GM18505 (cell line): ENCODE results near the gene RASD1.

Experiments
- ATAC-seq: cut with Tn5 transposase; IDR thresholded peaks from one replicate; pipeline ENCODE4 v1.9.1; 2021; ENCODE audit not compliant: unreplicated experiment
- POLR2A ChIP-seq: IDR thresholded peaks from 4 replicates; pipeline ENCODE4 v1.6.1; 2011; ENCODE audit warnings: borderline replicate concordance; ENCODE audit not compliant: insufficient read depth, insufficient read length; ENCODE audit errors: extremely low read depth

RASD1 gene

GRCh38 chr17:17519886-17520285 lies 23.7 kb upstream of the RASD1 start:
- TF ChIP-seq POLR2A: no peak
- ATAC-seq: no peak

- ATAC-seq: no peak
- TF ChIP-seq POLR2A: no peak
These were observed 22.8 kb upstream of the RASD1 start for GRCh38 chr17:17518951-17519350.

GRCh38 chr17:17518014-17518413 lies 21.8 kb upstream of the RASD1 start:
- TF ChIP-seq POLR2A: no peak

GRCh38 chr17:17516941-17517720 lies 20.9 kb upstream of the RASD1 start:
- no peak for ATAC-seq
- TF ChIP-seq POLR2A: no peak

More at GRCh38 chr17:17518014-17518413, 21.8 kb upstream of the RASD1 start:
- no peak for ATAC-seq

- ATAC-seq: no peak
- TF ChIP-seq POLR2A: no peak
These were observed 20.0 kb upstream of the RASD1 start for GRCh38 chr17:17515934-17516930.

DNA sequence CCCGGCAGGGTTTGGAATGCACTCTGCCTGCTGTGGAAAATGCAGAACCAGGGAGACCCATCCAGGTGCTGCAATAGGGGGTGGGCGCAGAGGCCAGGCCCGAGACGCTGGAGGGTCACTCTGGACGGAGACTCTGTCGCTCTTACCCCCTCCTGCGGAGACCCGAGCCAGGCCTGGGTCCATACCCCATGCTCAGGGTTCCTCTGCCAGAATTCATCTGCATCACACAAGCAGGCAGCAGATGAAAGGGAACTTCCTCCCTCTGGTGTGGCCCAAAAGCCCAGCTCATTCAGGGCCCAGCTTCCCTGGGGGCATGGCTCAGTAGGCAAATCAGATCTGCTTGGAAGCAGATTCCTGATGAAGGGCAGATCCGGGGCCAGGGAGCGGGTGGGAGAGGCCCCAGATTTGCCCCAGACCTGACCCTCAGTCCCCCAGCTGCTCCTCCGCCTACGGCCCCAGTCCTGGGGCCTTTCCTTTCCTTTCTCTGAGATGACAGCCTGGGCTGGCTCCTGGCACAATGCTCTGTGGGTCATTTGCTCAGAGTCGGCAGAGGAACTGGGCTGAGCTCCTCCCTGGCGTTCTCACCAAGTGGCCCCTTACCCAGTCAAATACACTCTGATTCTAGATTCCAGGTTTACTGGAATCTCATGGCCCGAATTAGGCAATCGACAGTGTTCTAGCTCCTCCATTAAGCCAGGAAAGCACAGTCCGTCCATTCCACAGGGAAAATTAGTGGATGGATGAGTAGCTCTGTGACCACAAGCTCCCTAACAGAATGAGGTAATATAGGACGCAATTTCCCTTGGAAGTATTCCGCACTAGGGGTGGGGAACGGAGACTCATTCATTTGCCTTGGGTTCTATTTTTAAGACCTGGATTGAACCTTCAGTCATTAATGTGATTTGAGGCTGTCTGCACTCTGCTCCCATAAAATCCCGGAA lies 19.1 kb upstream of the RASD1 start:
- ATAC-seq: no peak
- no peak for TF ChIP-seq POLR2A

GRCh38 chr17:17514361-17514992 lies 18.3 kb upstream of the RASD1 start:
- TF ChIP-seq POLR2A: no peak
- ATAC-seq: no peak

- ATAC-seq: no peak
- no peak for TF ChIP-seq POLR2A
These were observed 17.4 kb upstream of the RASD1 start for GRCh38 chr17:17513626-17514025.

- TF ChIP-seq POLR2A: no peak
- no peak for ATAC-seq
These were observed 16.7 kb upstream of the RASD1 start for GRCh38 chr17:17512866-17513265.

GRCh38 chr17:17511881-17512858 lies 16.0 kb upstream of the RASD1 start:
- no peak for TF ChIP-seq POLR2A
- ATAC-seq: no peak

DNA sequence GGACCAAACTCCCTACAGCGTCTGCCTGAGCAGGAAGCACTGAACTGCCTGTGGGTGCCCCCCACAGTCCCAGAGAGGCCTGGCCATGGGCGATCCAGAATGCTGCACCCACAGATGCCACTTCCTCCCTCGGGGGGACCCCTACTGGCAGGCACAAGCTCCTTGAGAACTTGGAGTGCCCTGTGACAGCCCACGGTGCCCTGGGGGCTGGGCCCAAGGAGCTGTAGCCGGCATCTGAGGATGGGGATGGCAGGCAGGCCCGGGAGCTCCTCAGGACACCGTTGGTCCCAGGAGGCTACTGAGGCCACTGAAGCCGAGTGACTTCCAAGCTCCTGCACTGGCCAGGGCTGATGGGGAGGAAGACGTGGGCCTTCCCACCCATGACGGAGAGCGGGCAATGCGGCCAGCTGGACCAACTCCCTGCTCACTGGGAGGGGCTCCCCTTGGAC lies 15.1 kb upstream of the RASD1 start:
- TF ChIP-seq POLR2A: no peak
- no peak for ATAC-seq
